HG02870 (cell line): Measurements from ENCODE around the gene DYRK1B.
"Not testable (repeated sequence)": the region's sequence is repeated elsewhere in the genome, so short reads cannot be mapped to it uniquely, and the experiment has no call there.

Experiments
- ATAC-seq: cut with Tn5 transposase; IDR thresholded peaks from one replicate; pipeline ENCODE4 v1.9.1; 2021; ENCODE audit warnings: mild to moderate bottlenecking, moderate library complexity; ENCODE audit not compliant: unreplicated experiment

The DYRK1B gene

GRCh38 chr19:39814111-39814510, 19.9 kb downstream of the DYRK1B start:
- ATAC-seq, result not testable (repeated sequence)

- ATAC-seq, result no peak
These were observed 20.5 kb downstream of the DYRK1B start for GRCh38 chr19:39813264-39813993.

GRCh38 chr19:39811064-39811463, 22.9 kb downstream of the DYRK1B start:
- no peak for ATAC-seq

- ATAC-seq, result no peak
These were observed 23.5 kb downstream of the DYRK1B start for GRCh38 chr19:39810424-39810823.

GRCh38 chr19:39809368-39809767, 24.6 kb downstream of the DYRK1B start:
- no peak for ATAC-seq

GRCh38 chr19:39808688-39809087, 25.3 kb downstream of the DYRK1B start:
- not testable (repeated sequence) for ATAC-seq

- ATAC-seq, result no peak
These were observed 26.1 kb downstream of the DYRK1B start for GRCh38 chr19:39807846-39808364.

- ATAC-seq, result no peak
These were observed 28.9 kb downstream of the DYRK1B start for GRCh38 chr19:39805104-39805503.

- no peak for ATAC-seq
These were observed 31.0 kb downstream of the DYRK1B start for GRCh38 chr19:39802958-39803357.

GRCh38 chr19:39797083-39797482, 36.9 kb downstream of the DYRK1B start:
- ATAC-seq, result no peak

- no peak for ATAC-seq
These were observed 37.9 kb downstream of the DYRK1B start for GRCh38 chr19:39796000-39796498.

- ATAC-seq, result no peak
These were observed 39.0 kb downstream of the DYRK1B start for GRCh38 chr19:39795001-39795400.

GRCh38 chr19:39792999-39793546, 40.9 kb downstream of the DYRK1B start:
- peak; percentile 59 for ATAC-seq

- no peak for ATAC-seq
These were observed 45.7 kb downstream of the DYRK1B start for GRCh38 chr19:39788244-39788643.

- no peak for ATAC-seq
These were observed 53.1 kb downstream of the DYRK1B start for GRCh38 chr19:39780894-39781293.

GRCh38 chr19:39778763-39779162, 55.2 kb downstream of the DYRK1B start, which contains the start of gene LEUTX:
Gene LEUTX, plus strand, starts transcription at chr19:39778854. Its CDS starts 67 bp downstream, at chr19:39778921.
- no peak for ATAC-seq
